H1 (cell line): Measurements from ENCODE around the gene MUC4. TPM values are rescaled to one million over a fixed set of nuclear protein-coding genes. Genes with fewer than 3 reads are reported as not detected.

Experiments used
- CBX8 ChIP-seq: fragments of 300-800, 300-1000 bp; sonication (generic); IDR thresholded peaks from 2 replicates; pipeline ENCODE4 v1.7.1; 2016; ENCODE audit warnings: low read depth, low read length, borderline replicate concordance
- CHD2 ChIP-seq: IDR thresholded peaks from 2 replicates; pipeline ENCODE4 v1.6.1; 2012; ENCODE audit warnings: low read length, improper control_type of control experiment
- EP300 ChIP-seq, 2 experiments: IDR thresholded peaks; 1 replicate in 1 of 2; 2 replicates in 1 of 2; pipeline ENCODE4 v1.6.1; 2011 to 2012; ENCODE audit warnings: low read depth in 2 of 2, low read length in 2 of 2, mild to moderate bottlenecking in 2 of 2, borderline replicate concordance in 1 of 2, inconsistent platforms in 1 of 2, moderate library complexity in 1 of 2
- EZH2 ChIP-seq: fragments of 200-600 bp; sonication (generic); IDR thresholded peaks from 2 replicates; pipeline ENCODE4 v1.7.1; 2012; ENCODE audit warnings: low read depth, mild to moderate bottlenecking, moderate library complexity, low read length, inconsistent platforms; ENCODE audit not compliant: severe bottlenecking
- HDAC6 ChIP-seq: IDR thresholded peaks from one replicate; pipeline ENCODE4 v1.7.1; 2012; ENCODE audit warnings: low read depth, mild to moderate bottlenecking, inconsistent platforms, low read length, moderate library complexity
- KDM4A ChIP-seq: IDR thresholded peaks from one replicate; pipeline ENCODE4 v1.7.1; 2012; ENCODE audit warnings: low read depth, mild to moderate bottlenecking, moderate library complexity, low read length, inconsistent platforms; ENCODE audit not compliant: severe bottlenecking
- SP4 ChIP-seq: IDR thresholded peaks from 2 replicates; pipeline ENCODE4 v1.6.1; 2012; ENCODE audit warnings: low read length, inconsistent platforms
- TBP ChIP-seq: IDR thresholded peaks from 2 replicates; pipeline ENCODE4 v1.6.1; 2011; ENCODE audit warnings: low read depth, low read length, improper control_type of control experiment
- polyA plus RNA-seq, 7 experiments: library from polyadenylated mRNA; depleted of rRNA in 3 of 7; stranded (reverse) in 5 of 7; unstranded in 2 of 7; fragments of >200 nt in 5 of 7; fragments of 200-250 nt in 2 of 7; gene quantifications; 1 replicate in 5 of 7; 2 replicates in 1 of 7; 4 replicates in 1 of 7; pipeline versions ENCODE4 v1.2.1 to v1.2.3, GENCODE V29; 2011 to 2013; ENCODE audit warnings: missing spikeins in 2 of 7, mixed read lengths in 2 of 7
- total RNA-seq: library from RNA; stranded (reverse); fragmentation: NEBNext Ultra II Directional; extraction: Animal tissue kit (Norgen Biotek cat#: 25700); gene quantifications from 2 replicates; pipeline ENCODE4 v1.2.1, GENCODE V29; 2021
- TF ChIP-seq, protein P1 (sequence below), 3 experiments: IDR thresholded peaks; 1 replicate in 2 of 3; 2 replicates in 1 of 3; pipeline versions ENCODE4 v1.5.1 to v1.6.1; 2011; ENCODE audit warnings: low read length in 3 of 3, mild to moderate bottlenecking in 3 of 3, inconsistent platforms in 2 of 3, low read depth in 1 of 3, moderate library complexity in 1 of 3; ENCODE audit not compliant: insufficient read depth in 1 of 3; ENCODE audit errors: control extremely low read depth in 1 of 3

MUC4 gene
- total and polyA plus RNA-seq, 2 of the 8 experiments (the other 6 are each of a cell fraction or from before 2014, with no cell fraction given): 0.89 to 2.0 TPM

GRCh38 chr3:195825191-195825588, 13.5 kb upstream of the MUC4 start (continued):
- TF ChIP-seq, protein P1, sequence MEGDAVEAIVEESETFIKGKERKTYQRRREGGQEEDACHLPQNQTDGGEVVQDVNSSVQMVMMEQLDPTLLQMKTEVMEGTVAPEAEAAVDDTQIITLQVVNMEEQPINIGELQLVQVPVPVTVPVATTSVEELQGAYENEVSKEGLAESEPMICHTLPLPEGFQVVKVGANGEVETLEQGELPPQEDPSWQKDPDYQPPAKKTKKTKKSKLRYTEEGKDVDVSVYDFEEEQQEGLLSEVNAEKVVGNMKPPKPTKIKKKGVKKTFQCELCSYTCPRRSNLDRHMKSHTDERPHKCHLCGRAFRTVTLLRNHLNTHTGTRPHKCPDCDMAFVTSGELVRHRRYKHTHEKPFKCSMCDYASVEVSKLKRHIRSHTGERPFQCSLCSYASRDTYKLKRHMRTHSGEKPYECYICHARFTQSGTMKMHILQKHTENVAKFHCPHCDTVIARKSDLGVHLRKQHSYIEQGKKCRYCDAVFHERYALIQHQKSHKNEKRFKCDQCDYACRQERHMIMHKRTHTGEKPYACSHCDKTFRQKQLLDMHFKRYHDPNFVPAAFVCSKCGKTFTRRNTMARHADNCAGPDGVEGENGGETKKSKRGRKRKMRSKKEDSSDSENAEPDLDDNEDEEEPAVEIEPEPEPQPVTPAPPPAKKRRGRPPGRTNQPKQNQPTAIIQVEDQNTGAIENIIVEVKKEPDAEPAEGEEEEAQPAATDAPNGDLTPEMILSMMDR (IDR thresholded peaks at IDR 0.05; ENCODE audit: control extremely low read depth in 1 of 3, insufficient read depth in 1 of 3, low read depth in 1 of 3, low read length in 3 of 3): no peak
- TF ChIP-seq TBP: no peak
- TF ChIP-seq KDM4A: no peak
- no peak for TF ChIP-seq CBX8
- no peak for TF ChIP-seq CHD2
- no peak for TF ChIP-seq SP4
- TF ChIP-seq HDAC6: no peak
- no peak for TF ChIP-seq EP300 (IDR thresholded peaks at IDR 0.05; ENCODE audit: borderline replicate concordance in 1 of 2, low read depth in 2 of 2, low read length in 2 of 2)
- no peak for TF ChIP-seq EZH2
- TF ChIP-seq, all 59 proteins: peak for 0
